Stimulated activated CD8-positive, alpha-beta memory T cell treated with anti-CD3 and anti-CD28 coated beads, Interleukin-4, amount 100 ng/mL, for 1 hour (primary cell): ENCODE measurements around the gene ABHD16B.
"Not testable (repeated sequence)": the region's sequence is repeated elsewhere in the genome, so short reads cannot be mapped to it uniquely, and the experiment has no call there.

Experiments used
- DNase-seq, 2 donors: peaks; one replicate each; pipeline ENCODE4 v3.0.0-alpha.2; 2020; ENCODE audit warnings: low read depth in 2 of 2, low spot score in 1 of 2

ABHD16B gene

GRCh38 chr20:63877755-63878470, 16.6 kb downstream of the ABHD16B start:
- no peak for DNase-seq

GRCh38 chr20:63878899-63879663, 17.8 kb downstream of the ABHD16B start:
- no peak for DNase-seq

- not testable (repeated sequence) for DNase-seq
These were observed 19.6 kb downstream of the ABHD16B start for GRCh38 chr20:63880901-63881300.

GRCh38 chr20:63881451-63882226, 20.3 kb downstream of the ABHD16B start:
- no peak for DNase-seq

- no peak for DNase-seq
These were observed 21.2 kb downstream of the ABHD16B start for GRCh38 chr20:63882257-63883200.

- no peak for DNase-seq
These were observed 21.9 kb downstream of the ABHD16B start for GRCh38 chr20:63883201-63883593.

- DNase-seq, result no peak
These were observed 23.4 kb downstream of the ABHD16B start for GRCh38 chr20:63884506-63885263.

- DNase-seq, result no peak
These were observed 24.2 kb downstream of the ABHD16B start for GRCh38 chr20:63885264-63886053.

GRCh38 chr20:63886054-63886419, 24.7 kb downstream of the ABHD16B start:
- DNase-seq, result no peak

GRCh38 chr20:63886921-63887320, 25.6 kb downstream of the ABHD16B start:
- no peak for DNase-seq

GRCh38 chr20:63889241-63890200, 28.2 kb downstream of the ABHD16B start:
- no peak for DNase-seq

- no peak for DNase-seq
These were observed 28.9 kb downstream of the ABHD16B start for GRCh38 chr20:63890201-63890576.

- no peak for DNase-seq
These were observed 29.3 kb downstream of the ABHD16B start for GRCh38 chr20:63890616-63891015.

- no peak for DNase-seq
These were observed 30.0 kb downstream of the ABHD16B start for GRCh38 chr20:63891061-63892002.

GRCh38 chr20:63892402-63892801, 31.1 kb downstream of the ABHD16B start:
- no peak for DNase-seq

- DNase-seq, result no peak
These were observed 32.7 kb downstream of the ABHD16B start for GRCh38 chr20:63893999-63894357.
